Liver (tissue), 3 donors: ENCODE data around the gene LILRA5.

Experiments
- CTCF ChIP-seq: fragments of 150-350 bp; IDR thresholded peaks from 2 replicates; pipeline ENCODE4 v1.5.1; 2017; ENCODE audit warnings: improper control_type of control experiment, low read depth, low read length; ENCODE audit not compliant: missing input control
- NR2F2 ChIP-seq: IDR thresholded peaks from 2 replicates; pipeline ENCODE4 v1.6.1; 2016; ENCODE audit warnings: antibody characterized with exemption
- YY1 ChIP-seq: IDR thresholded peaks from 2 replicates; pipeline ENCODE4 v1.6.1; 2016; ENCODE audit warnings: antibody characterized with exemption, mild to moderate bottlenecking
- TF ChIP-seq, protein P1 (sequence below): IDR thresholded peaks from 2 replicates; pipeline ENCODE4 v1.6.1; 2016; ENCODE audit warnings: antibody characterized with exemption, mild to moderate bottlenecking
- donor health status: healthy.
- donor health status: healthy.

GRCh38 chr19:54268936-54269335 lies 44.0 kb downstream of the LILRA5 start:
- TF ChIP-seq CTCF: no peak
- no peak for TF ChIP-seq NR2F2
- TF ChIP-seq YY1: no peak
- TF ChIP-seq, protein P1, sequence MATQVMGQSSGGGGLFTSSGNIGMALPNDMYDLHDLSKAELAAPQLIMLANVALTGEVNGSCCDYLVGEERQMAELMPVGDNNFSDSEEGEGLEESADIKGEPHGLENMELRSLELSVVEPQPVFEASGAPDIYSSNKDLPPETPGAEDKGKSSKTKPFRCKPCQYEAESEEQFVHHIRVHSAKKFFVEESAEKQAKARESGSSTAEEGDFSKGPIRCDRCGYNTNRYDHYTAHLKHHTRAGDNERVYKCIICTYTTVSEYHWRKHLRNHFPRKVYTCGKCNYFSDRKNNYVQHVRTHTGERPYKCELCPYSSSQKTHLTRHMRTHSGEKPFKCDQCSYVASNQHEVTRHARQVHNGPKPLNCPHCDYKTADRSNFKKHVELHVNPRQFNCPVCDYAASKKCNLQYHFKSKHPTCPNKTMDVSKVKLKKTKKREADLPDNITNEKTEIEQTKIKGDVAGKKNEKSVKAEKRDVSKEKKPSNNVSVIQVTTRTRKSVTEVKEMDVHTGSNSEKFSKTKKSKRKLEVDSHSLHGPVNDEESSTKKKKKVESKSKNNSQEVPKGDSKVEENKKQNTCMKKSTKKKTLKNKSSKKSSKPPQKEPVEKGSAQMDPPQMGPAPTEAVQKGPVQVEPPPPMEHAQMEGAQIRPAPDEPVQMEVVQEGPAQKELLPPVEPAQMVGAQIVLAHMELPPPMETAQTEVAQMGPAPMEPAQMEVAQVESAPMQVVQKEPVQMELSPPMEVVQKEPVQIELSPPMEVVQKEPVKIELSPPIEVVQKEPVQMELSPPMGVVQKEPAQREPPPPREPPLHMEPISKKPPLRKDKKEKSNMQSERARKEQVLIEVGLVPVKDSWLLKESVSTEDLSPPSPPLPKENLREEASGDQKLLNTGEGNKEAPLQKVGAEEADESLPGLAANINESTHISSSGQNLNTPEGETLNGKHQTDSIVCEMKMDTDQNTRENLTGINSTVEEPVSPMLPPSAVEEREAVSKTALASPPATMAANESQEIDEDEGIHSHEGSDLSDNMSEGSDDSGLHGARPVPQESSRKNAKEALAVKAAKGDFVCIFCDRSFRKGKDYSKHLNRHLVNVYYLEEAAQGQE: no peak
